8988T (cell line): ENCODE results near the gene TMEM164.
"Not testable (repeated sequence)": the region's sequence is repeated elsewhere in the genome, so short reads cannot be mapped to it uniquely, and the experiment has no call there.

ENCODE experiments used
- DNase-seq: peaks from one replicate; pipeline ENCODE4 v3.0.0; 2011

TMEM164 gene

DNA sequence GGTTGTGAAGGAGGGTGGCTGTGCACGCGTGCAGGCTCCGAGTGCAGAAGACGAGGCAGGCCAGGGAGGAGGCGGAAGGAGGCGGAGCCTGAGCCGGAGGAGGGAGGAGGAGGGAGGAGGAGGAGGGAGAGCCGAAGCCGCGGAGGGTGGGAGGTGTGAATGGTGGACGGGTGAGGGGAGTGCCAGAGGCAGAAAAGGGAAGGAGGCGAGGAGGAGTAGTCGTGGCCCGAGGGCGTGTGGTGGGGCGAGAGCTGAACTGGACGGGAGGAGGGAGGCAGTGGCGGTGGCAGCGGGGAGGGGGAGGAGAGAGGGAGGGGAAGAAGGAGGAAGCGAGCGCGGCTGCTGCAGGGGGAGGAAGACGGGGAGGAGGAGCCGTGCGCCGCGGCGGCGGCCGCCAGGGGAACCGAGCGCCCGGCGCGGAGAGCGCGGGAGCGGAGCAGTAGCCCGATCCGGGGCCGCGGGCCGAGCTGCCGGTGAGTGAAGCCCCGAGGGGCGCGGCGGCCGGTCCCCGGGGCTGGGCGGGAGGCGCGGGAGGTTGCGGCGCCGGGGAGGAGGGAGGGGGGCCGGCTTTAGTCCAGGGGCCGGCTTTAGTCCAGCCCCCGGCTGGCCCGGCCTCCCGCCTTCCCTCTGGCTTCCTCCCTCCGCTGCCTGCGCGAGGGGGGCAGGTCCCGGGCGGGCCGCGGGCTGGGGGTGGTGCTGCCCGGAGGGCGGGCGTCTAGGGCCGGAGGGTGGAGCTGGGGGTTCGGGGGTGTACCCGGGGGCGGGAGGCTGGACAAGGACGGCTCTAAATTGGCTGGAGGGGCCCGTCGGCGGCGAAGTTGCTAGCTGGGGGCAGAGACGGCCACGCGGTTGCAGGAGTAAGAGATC, at the start of gene TMEM164:
Gene TMEM164, plus strand, starts transcription at position 815 of the 867 bp plus-strand sequence. CDS start 661 bp downstream, outside the sequence.
- DNase-seq: peak; percentile 47

DNA sequence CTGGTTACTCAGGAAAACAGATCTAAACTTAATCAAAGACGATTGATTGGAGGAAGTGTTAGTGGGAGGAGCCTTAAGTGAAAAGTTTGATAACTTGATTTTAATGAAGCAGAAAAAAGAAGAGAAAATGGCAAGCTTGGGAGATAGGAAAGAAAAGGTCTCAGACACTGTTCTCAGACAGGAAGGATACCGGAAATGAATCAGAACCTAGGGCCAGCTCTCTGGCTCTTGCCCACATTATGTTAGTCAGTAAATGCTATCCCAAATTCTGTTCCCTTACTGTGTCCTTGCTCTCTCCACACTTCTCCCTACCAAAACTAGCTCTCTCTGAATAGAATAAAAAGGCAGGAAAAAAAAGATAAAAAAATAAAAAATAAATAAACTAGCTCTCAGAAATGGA, 48.6 kb upstream of the TMEM164 start:
- no peak for DNase-seq

DNA sequence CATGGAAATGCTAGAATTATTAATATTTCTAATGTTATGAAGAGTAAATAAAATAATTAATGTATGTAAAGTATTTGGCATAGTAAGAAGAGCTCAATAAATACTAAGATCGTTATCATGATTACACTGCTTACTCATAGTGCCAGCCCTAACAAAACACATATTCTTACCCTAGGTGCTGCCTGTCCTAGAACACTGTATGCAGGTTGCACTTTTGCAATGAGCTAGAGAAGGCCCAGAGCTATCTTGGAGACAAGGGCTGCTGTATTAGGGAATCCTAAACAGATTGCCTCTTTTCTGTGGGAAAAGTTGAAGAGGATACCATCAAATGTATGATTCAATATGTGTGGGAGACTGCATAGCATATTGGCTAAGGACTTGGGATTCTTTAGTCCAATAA, 48.0 kb upstream of the TMEM164 start:
- no peak for DNase-seq

DNA sequence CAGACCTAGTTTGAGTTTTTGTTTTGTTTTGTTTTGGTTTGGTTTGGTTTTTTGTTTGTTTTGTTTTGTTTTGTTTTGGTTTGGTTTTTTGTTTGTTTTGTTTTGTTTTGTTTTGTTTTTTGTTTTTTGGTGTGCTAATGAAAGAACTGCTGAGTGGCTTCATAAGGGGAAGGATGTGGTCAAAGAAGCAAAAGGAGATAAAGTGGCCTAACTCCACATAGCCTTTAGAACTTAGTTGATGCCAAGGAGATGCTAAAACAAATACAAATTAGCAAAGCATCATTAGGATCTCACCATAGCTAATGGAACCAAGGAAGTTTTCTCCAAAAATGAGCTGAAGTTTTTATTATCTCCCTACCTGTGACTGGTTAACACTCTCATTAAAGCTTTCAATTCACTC, 44.6 kb upstream of the TMEM164 start:
- DNase-seq: no peak

DNA sequence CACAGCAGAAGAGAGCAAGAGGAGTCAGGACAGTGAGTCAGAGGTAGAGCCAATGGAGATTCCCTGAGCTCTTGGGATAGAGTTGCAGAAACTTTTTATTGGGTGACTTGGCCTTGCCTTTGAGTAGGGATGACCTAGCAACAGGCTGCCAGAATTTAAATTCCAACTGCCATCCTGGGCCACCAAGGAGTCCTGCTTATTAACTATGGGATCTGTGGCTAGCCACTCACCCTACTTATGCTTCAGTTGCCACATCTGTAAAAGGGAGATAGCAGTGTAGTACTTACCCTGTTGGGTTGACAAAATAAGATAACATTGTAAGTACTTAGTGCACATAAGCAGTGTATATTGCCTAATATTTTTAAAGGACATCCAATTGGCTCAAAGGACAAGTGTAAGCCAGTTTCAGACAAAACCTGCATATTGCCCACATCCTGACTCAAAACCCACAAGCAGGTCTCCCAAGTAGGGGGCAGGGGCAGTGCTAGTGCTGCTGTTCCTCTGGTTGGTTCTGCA, 43.5 kb upstream of the TMEM164 start:
- DNase-seq: no peak

DNA sequence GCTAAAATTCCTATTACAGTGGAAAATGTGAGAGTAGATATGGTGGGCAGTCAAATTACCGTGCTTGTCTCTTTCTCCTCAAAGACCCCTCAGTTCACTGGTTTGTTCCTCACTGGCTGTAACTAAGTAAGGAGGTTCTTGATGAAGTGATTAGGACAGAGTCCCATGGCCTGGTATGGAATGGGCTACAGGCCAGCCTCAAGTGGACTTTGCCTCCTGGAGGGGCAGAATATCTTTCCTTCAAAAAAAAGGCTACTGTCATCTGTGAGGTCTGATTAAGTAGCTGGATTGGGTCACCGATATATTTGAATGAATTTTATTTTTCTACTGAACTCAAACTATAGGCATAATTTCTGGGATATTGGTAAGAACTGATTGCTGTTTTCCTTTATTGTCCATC, 38.5 kb upstream of the TMEM164 start:
- DNase-seq: no peak

DNA sequence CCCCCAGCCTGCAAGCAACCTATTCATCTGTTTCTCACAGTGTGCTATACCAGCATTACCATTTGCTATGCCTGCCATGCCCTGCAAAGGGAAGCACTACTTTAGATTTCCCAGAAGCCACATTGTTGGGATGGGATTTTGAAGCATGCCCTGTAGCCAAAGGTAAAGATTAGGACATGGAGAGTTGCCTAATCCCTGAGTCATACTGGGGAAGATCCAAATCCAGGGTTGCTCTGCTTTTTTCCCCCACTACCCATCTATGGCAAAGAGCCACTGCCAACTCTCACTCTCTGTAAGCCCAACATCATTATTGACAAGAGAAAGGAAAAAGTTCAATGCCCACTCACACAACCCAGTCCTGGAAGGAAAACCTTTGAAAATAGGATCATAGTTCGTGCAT, 36.7 kb upstream of the TMEM164 start:
- no peak for DNase-seq

DNA sequence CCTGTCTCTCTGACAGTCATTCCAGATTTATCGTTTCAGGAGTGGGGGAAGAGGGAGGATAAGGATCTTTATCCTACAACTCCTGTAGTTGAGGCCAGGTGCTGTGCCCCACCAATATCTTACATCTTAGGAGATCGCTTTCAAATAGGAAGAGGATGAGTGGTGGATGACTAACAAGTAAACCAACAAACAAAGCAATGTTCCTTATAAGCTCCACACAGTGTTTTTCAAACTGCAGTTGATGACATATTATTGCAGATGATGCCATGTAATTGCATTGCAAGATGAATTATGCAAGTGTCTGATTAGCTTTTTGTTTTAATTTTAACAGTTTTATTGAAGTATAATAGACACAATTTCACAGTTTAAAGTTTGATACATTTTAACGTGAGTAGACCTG, 35.8 kb upstream of the TMEM164 start:
- DNase-seq: no peak

DNA sequence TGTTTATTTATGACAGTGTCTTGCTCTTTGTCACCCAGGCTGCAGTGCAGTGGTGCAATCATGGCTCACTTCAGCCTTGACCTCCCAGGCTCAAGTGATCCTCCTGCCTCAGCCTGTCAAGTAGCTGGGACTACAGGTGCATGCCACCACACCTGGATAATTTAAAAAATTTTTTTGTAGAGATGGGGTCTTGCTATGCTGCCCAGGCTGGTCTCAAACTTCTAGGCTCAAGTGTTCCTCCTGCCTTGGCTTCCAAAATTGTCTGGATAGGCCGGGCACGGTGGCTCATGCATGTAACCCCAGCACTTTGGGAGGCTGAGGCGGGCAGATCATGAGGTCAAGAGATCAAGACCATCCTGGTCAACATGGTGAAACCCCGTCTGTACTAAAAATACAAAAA, 32.1 kb upstream of the TMEM164 start:
- DNase-seq: not testable (repeated sequence)

DNA sequence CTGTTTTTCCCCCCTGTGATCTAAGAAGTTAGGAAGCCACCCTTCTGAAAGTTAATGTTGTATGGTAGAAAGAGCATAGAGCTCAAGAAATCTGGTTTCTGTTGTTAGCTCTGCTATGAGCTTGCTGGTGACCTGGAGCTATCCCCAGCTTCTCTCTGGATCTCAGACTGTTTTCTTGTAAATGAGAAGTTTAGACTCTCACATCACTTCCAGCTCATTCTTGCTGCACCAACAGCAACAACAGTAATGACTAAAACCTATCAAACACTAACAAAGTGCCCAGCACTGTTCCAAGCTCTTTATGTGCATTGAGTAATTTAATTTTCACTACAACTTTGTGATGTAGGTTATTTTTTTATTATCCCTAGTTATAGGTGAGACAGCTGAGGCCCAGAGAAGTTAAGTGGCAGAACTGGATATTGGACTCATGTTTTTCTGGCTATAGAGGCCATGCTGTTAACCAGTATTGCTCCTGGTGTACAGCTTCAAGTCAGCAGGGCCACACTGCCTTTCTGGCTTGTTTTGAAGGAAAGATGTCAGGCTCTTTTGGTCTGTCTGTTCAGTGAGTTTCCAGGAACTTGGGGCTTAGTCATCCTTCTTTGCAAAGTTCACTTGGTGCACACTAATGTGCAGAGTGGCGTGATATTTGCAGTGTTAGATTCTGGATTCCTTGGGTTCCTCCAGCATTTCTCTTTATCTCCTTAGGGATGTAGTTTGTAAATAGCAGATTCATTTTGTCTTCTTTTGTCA, 27.8 kb upstream of the TMEM164 start:
- no peak for DNase-seq

DNA sequence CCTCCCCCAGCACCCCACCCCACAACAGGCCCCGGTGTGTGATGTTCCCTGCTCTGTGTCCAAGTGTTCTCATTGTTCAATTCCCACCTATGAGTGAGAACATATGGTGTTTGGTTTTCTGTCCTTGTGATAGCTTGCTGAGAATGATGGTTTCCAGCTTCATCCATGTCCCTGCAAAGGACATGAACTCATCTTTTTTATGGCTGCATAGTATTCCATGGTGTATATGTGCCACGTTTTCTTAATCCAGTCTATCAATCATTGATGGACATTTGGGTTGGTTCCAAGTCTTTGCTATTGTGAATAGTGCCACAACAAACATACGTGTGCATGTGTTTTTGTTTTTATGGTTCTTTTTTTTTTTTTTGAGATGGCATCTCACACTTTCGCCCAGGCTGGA, 17.7 kb upstream of the TMEM164 start:
- DNase-seq: not testable (repeated sequence)

DNA sequence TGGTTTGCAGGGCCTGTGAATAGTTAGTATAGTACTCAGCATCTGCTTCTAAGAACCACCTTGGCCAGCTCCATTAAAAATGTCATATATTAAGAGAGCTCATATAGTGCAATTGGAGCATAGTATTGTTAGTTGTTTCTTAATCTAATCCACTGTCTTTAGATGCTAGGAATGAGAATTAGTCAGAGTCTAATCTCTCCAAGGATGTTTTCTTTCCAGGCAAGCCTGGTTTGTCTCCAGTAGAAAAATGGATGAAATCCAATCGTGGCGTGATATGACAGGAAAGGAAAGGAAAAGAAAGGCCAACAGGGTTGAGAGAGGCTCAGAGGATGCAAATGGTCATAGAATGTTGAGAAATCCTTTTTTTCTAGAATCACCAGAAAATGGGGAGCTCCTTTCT, 15.0 kb upstream of the TMEM164 start:
- no peak for DNase-seq

DNA sequence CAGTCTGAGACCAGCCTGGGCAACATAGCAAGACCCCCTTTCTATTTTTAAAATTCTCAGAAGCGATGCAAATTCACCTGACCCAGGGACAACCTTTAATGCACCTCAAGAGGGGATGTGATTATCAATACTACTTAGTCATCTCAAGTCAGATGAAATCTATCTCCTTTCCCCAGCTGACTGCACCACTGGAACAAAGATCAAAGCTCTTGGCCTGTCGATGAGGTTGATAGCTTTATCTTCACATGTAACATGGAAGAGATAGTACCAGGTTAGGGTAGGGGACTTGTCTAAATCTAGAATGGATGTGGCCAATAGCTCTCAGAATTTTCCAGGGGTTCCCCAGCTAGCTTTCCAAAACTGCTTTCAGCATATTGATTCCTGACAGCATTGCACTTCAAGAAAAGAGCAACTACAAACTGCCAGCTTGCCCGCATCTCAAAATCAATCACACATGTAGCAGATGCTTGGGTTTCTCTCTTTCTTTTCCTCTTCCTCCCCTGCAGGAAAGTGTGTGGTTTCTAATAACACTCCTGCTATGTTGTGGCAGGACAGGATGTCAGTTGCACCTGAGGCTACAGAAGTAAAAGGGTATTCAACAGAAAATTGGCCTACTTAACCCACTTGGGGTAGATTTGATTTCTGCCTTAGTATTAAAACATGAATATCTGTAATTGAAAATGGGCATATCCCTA, 12.2 kb upstream of the TMEM164 start:
- no peak for DNase-seq

DNA sequence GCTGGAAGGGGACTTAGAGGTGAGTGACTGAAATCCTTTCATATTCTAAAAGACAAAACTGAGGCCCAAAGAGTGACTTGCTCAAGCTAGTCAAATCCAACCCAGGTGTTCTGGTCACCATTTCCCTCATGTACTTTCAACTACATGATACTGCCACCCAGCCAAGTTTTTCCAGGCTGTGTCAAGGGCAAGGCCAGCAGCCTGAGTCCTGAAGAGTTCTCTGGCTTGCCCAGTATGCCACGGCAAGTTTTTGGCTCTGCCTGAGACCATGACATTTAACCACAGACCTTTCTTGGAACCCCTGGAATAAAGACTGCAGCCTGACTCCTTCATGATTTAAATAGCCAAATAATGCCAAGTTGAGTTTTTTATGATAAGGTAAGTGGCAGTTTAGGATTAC, 10.7 kb upstream of the TMEM164 start:
- DNase-seq: no peak

DNA sequence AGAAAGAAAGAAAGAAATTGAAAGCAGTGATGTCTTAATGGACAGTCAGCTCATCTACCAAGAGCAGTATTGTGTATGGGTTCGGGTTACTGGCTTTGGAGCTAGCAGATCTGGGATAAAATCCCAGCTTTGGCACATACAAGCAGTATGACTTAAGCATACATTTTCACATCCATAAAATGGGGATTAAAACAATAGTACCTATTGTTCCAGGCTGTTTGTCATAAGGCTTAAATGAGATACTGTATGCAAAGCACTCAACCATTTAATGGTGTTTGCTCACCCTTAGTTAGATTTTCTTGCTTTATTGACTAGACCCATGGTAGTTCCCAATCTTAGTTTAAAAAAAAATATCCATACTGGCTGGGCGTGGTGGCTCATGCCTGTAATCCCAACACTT, 7.8 kb upstream of the TMEM164 start:
- DNase-seq: no peak

DNA sequence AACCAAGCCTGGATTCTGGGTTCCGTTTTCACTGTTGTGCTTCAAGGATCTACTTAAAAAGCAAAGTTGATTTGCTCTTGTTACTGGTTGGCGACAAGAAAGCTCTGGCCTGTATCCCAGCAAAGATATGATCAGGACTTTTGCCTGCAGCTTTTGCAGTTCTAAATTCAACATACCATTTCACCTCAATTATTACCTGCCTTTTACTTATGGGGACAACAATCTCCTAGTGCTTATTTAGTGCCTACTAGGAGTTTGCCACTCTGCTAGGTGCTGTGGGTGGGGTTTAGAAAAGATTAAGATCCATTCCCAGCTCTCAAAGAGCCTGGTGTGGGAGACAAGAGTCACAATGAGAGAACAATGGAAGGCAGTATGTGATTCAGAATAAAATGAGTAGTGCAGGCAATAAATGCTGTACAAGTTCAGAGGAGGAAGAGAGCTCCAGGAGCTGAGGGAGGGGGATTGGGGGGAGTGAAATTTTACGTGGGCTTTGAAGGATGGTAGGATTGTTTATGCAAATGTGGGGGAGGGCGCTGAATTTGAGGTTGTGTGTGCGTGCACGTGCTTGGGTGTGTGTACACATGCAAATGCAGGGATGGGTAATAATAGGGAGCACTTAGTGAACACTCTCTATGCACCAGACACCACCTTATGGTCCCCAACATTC, 5.0 kb upstream of the TMEM164 start:
- DNase-seq: no peak

DNA sequence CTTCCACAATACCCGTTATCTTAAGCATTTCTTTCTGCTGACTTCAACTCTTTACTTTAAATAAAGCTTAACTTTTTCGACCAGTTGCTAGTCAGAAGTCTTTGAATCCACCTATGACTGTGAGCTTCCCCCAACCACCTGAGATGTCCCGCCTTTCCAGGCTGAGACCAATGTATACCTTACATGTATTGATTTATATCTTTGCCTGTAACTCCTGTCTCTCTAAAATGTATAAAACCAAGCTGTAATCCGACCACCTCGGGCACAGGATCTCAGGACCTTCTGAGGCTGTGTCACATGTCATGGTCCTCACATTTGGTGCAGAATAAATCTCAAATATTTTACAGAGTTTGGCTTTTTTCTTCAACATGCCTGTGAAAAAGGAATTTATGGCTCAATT, 2.9 kb upstream of the TMEM164 start:
- no peak for DNase-seq

DNA sequence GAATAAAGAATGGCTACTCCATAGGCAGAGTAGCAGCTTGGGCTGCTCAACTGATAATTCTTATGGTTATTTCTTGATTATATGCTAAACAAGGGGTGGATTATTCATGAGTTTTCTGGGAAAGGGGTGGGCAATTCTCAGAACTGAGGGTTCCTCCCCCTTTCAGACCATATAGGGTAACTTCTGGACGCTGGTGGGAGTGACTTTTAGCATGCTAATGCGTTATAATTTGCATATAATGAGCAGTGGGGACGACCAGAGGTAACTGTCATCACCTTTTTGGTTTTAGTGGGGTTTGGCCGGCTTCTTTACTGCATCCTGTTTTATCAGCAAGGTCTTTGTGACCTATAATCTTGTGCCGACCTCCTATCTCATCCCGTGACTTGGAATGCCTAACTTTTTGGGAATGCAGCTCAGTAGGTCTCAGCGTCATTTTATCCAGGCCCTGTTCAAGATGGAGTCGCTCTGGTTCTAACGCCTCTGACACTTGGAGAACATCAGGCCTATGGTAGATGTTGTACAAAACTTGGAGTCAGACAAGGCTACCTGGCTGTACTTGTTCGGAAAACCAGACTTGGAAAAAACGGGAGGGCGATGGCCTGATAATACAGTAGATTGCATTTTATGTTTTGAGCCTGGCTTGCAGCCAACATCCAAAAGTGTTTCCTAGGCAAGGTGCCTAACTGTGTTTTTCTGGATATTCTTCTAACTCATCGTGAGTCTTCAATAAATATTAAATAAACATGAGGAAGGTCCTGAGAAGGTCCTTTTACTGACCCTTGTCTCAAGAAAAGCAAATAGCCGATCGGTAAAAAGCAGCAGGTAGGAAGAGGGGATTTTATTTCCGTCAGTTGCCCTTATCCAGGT, 1.8 kb upstream of the TMEM164 start:
- DNase-seq: no peak

DNA sequence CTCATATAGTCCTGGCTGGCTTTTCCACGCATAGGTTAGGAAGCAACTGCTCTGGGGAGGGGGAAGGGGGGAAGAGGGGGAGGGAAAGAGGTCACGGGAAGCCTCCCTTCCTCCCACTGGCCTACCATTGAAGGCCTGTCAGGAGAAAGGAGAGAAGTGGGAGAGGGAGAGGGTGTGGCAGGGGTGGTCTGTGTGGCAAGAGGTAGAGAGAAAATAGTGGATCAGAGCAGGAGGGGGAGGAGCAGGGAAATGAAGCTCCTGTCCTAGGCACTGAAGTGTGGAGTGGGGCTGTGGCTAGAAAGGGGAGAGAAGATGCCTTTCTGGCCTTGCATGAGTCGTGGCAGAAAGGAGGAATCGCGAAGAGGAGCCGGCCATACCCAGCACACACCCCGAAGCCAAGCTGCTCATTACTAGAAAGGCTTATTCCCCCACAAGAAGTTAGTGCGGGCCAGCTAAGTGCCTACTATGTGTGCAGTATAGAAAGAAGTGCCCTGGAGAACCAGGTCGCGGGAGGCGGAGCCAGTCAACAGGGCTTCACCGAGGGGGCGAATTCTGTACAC, 1.1 kb upstream of the TMEM164 start:
- no peak for DNase-seq

DNA sequence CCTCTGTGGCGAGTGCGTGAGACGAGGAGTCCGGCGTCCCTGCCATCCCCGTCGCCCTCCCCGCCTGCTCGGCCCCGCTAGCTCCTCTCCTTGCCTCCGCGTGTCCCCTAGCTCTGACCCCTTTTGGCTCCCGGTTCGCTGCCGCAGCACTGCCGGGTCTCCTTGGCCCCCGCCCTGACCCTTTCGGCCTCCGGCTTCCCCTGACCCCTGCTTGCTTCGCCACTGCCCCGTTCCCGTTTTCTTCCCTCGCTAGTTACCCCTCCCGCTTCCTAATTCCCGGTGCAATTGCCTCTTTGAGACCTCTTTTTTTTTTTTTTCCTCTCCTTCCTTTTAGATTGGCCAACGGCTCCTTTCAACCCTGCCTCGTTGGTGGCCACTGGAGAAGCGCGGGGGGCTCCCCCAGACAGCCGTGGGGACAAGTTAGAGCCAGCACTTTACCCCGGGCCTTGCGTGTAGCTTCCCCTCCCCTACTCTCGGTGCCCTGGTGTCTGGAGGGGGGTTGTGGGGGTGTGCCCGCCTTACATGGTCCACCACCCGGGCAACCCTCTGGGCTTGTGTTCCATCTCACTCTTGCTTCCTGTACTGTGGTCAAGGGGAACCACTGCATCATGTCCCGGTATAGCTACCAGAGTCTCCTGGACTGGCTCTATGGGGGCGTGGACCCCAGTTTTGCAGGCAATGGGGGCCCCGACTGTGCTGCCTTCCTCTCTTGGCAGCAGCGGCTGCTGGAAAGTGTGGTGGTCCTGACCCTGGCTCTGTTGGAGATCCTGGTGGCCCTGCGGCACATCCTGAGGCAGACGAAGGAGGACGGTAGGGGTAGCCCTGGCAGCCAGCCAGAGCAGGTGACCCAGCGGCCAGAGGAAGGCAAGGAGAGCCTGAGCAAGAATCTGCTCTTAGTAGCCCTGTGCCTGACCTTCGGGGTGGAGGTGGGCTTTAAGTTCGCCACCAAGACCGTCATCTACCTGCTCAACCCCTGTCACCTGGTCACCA, 548 bp downstream of the TMEM164 start:
- DNase-seq: no peak
